ENCODE measurements around the gene B4GALT3.
A peak's percentile ranks its signal among the peaks of the same experiment; 100 is the strongest.

The B4GALT3 gene

GRCh38 chr1:161185282-161185682 is 8.0 kb upstream of the B4GALT3 start:
- no peak for DNase-seq

GRCh38 chr1:161182214-161182613 is 4.9 kb upstream of the B4GALT3 start:
- DNase-seq: no peak

- DNase-seq: no peak
Observed at GRCh38 chr1:161180639-161181038, 3.3 kb upstream of the B4GALT3 start.

GRCh38 chr1:161179698-161180097 is 2.4 kb upstream of the B4GALT3 start:
- no peak for DNase-seq

- no peak for DNase-seq
Observed at GRCh38 chr1:161177936-161178244, 583 bp upstream of the B4GALT3 start.

- DNase-seq: no peak
Observed at GRCh38 chr1:161176468-161177111, 717 bp downstream of the B4GALT3 start.

- no peak for DNase-seq
Observed at GRCh38 chr1:161175771-161176453, 1.4 kb downstream of the B4GALT3 start.

GRCh38 chr1:161174911-161175310 is 2.4 kb downstream of the B4GALT3 start:
- no peak for DNase-seq

- no peak for DNase-seq
Observed at GRCh38 chr1:161173711-161174110, 3.6 kb downstream of the B4GALT3 start.

GRCh38 chr1:161172776-161173376 is 4.4 kb downstream of the B4GALT3 start:
- DNase-seq: no peak

GRCh38 chr1:161172349-161172748 is 5.0 kb downstream of the B4GALT3 start:
- no peak for DNase-seq

GRCh38 chr1:161171696-161172095 is 5.6 kb downstream of the B4GALT3 start:
- no peak for DNase-seq

- no peak for DNase-seq
Observed at GRCh38 chr1:161171191-161171590, 6.1 kb downstream of the B4GALT3 start.

- DNase-seq: no peak
Observed at GRCh38 chr1:161168906-161169305, 8.4 kb downstream of the B4GALT3 start.

- no peak for DNase-seq
Observed at GRCh38 chr1:161166669-161167548, 10.4 kb downstream of the B4GALT3 start.

- peak; percentile 66 for DNase-seq
Observed at GRCh38 chr1:161165742-161166668, 11.3 kb downstream of the B4GALT3 start, which contains the start of gene PPOX. TSS of gene PPOX (plus strand) at chr1:161166426. CDS start at chr1:161166848, 422 bp downstream.

- DNase-seq: no peak
Observed at GRCh38 chr1:161164901-161165610, 12.3 kb downstream of the B4GALT3 start.

GRCh38 chr1:161163793-161164192 is 13.5 kb downstream of the B4GALT3 start:
- no peak for DNase-seq

- DNase-seq: no peak
Observed at GRCh38 chr1:161162806-161163205, 14.5 kb downstream of the B4GALT3 start.

GRCh38 chr1:161162052-161162451 is 15.3 kb downstream of the B4GALT3 start:
- DNase-seq: no peak

- no peak for DNase-seq
Observed at GRCh38 chr1:161161652-161162051, 15.7 kb downstream of the B4GALT3 start.

All from activated gamma-delta T cell (primary cell).